Measurements from ENCODE around the gene CEBPZ. TPM values are rescaled to one million over a fixed set of nuclear protein-coding genes. Genes with fewer than 3 reads are reported as not detected.

The CEBPZ gene
- total RNA-seq, 1 experiment from 2014 or later: 47.8 TPM

GRCh38 chr2:37250869-37251740 is 19.7 kb upstream of the CEBPZ start:
- ChIA-PET POLR2A (interaction anchor here (0.9 kb wide), 1 partner anchor 583 kb away, joined by 3 read pairs; no protein-coding TSS in a partner anchor), CTCF (no interaction called here), RAD21 (ENCODE audit: low non-redundant PET in 1 of 2, low total read pairs in 2 of 2, uncharacterized antibody in 2 of 2, unreplicated experiment in 2 of 2) (no interaction called here)
- no peak for DNase-seq (ENCODE audit: low read depth, low spot score)
- Histone ChIP-seq H3K9me2 (ENCODE audit: insufficient read depth) (no peaks in the 10 kb centered on the region), H3K9me3 (ENCODE audit: control insufficient read depth in 1 of 2, insufficient read depth in 1 of 2, low read depth in 1 of 2, low read length in 2 of 2) (no peaks in the 10 kb centered on the region), H3K9ac (ENCODE audit: low read length) (no peak overlapping the region), H3K27me3 (ENCODE audit: insufficient read depth, low read length) (no peaks in the 10 kb centered on the region), H2AFZ (ENCODE audit: low read depth, low read length, poor library complexity, severe bottlenecking) (no peak overlapping the region), H3K27ac (ENCODE audit: low read depth, low read length) (no peak overlapping the region), H3K4me2 (ENCODE audit: low read length) (no peak overlapping the region), H3K36me3 (ENCODE audit: control insufficient read depth in 1 of 2, insufficient read depth in 2 of 2, low read length in 2 of 2) (peaks cover 33 to 36% of the 10 kb centered on the region in 2 experiments; a peak in 3 of 4 replicates), H3K4me3 (replicated peaks in 1 of 2; ENCODE audit: low read depth in 1 of 2, low read length in 2 of 2) (no peak overlapping the region), H4K20me1 (ENCODE audit: insufficient read depth) (no peaks in the 10 kb centered on the region; the same call in 1 of the 2 replicates), H3K4me1 (ENCODE audit: control insufficient read depth in 1 of 2, insufficient read depth in 2 of 2, low read length in 2 of 2) (no peaks in the 10 kb centered on the region), H3K79me2 (ENCODE audit: insufficient read depth, low read length) (no peaks in the 10 kb centered on the region)
- intact Hi-C loops (cut with micrococcal nuclease): no loop called here
- BruUV-seq (replicated peaks): no TSS peak
- TF ChIP-seq CBX3 (IDR thresholded peaks at IDR 0.05; ENCODE audit: low read depth): no peak
- TF ChIP-seq ELF1 (IDR thresholded peaks at IDR 0.05; ENCODE audit: borderline replicate concordance, low read depth): no peak
- no peak for TF ChIP-seq CTCF (IDR thresholded peaks at IDR 0.05 in 2 of 3, conservative IDR thresholded peaks at IDR 0.05 in 1 of 3; ENCODE audit: borderline replicate concordance in 1 of 3, insufficient read depth in 1 of 3, low read depth in 2 of 3, low read length in 2 of 3)
- no peak for TF ChIP-seq EZH2 (IDR thresholded peaks at IDR 0.05)
- no peak for TF ChIP-seq RAD21 (IDR thresholded peaks at IDR 0.05; ENCODE audit: low read depth)
- no peak for TF ChIP-seq POLR2AphosphoS5 (IDR thresholded peaks at IDR 0.05; ENCODE audit: low read depth, low read length)
- TF ChIP-seq EZH2phosphoT487 (IDR thresholded peaks at IDR 0.05; ENCODE audit: borderline replicate concordance): no peak
- no peak for TF ChIP-seq JUND (IDR thresholded peaks at IDR 0.05)
- no peak for TF ChIP-seq TCF7L2 (IDR thresholded peaks at IDR 0.05; ENCODE audit: borderline replicate concordance, extremely low read depth, insufficient read depth, insufficient read length)
- no peak for TF ChIP-seq ZFX (IDR thresholded peaks at IDR 0.05)
- ATAC-seq: no peak
